Measurements from ENCODE around the gene ADSS2.
A peak's percentile ranks its signal among the peaks of the same experiment; 100 is the strongest.
"Not testable (repeated sequence)": the region's sequence is repeated elsewhere in the genome, so short reads cannot be mapped to it uniquely, and the experiment has no call there.

ADSS2 gene

GRCh38 chr1:244375051-244375450, 76.7 kb downstream of the ADSS2 start:
- in situ Hi-C loops (cut with HindIII; ENCODE audit: low pct_ligation_motif_present, low pct_unique_long_range_greater_than_20kb, low sequenced_read_pairs) = no loop called here
- no peak for DNase-seq

- in situ Hi-C loops (cut with HindIII; ENCODE audit: low pct_ligation_motif_present, low pct_unique_long_range_greater_than_20kb, low sequenced_read_pairs); DNase-seq: not testable (repeated sequence)
Observed at GRCh38 chr1:244374484-244374883, 77.2 kb downstream of the ADSS2 start.

GRCh38 chr1:244371242-244372141, 80.2 kb downstream of the ADSS2 start:
- in situ Hi-C loops (cut with HindIII; ENCODE audit: low pct_ligation_motif_present, low pct_unique_long_range_greater_than_20kb, low sequenced_read_pairs) = no loop called here
- no peak for DNase-seq

DNA sequence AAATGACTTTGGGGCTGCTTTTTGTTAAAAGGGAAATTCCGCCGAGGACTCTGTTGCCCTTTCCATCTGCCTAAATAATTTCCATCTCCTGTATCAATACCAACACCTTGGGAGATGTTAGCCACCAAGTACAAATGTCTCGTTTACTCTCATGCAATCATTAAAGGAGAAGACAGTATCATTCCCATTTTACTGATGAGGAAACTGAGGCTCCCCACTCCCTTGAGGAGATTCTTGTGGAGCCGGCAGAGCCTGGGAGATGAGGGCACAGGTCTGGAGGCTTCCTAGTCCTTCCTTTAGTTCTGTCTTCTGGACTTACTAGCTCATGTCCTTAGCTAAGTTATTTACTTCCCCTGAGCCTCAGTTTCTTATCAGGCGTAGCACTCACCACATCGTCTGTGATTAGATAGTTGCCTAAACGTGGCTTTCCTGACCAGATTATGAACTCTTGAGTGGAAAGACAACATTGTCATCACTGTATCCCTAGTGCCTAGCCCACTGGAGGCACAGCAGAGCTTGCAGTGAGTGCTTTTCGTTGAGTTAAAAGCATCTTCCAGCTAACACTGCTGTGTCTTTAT, 81.6 kb downstream of the ADSS2 start:
- DNase-seq = no peak
- in situ Hi-C loops (cut with HindIII; ENCODE audit: low pct_ligation_motif_present, low pct_unique_long_range_greater_than_20kb, low sequenced_read_pairs) = no loop called here

GRCh38 chr1:244369256-244370057, 82.3 kb downstream of the ADSS2 start:
- in situ Hi-C loops (cut with HindIII; ENCODE audit: low pct_ligation_motif_present, low pct_unique_long_range_greater_than_20kb, low sequenced_read_pairs) = no loop called here
- DNase-seq = no peak

- no peak for DNase-seq
- in situ Hi-C loops (cut with HindIII; ENCODE audit: low pct_ligation_motif_present, low pct_unique_long_range_greater_than_20kb, low sequenced_read_pairs) = no loop called here
Observed at GRCh38 chr1:244368279-244368678, 83.4 kb downstream of the ADSS2 start.

DNA sequence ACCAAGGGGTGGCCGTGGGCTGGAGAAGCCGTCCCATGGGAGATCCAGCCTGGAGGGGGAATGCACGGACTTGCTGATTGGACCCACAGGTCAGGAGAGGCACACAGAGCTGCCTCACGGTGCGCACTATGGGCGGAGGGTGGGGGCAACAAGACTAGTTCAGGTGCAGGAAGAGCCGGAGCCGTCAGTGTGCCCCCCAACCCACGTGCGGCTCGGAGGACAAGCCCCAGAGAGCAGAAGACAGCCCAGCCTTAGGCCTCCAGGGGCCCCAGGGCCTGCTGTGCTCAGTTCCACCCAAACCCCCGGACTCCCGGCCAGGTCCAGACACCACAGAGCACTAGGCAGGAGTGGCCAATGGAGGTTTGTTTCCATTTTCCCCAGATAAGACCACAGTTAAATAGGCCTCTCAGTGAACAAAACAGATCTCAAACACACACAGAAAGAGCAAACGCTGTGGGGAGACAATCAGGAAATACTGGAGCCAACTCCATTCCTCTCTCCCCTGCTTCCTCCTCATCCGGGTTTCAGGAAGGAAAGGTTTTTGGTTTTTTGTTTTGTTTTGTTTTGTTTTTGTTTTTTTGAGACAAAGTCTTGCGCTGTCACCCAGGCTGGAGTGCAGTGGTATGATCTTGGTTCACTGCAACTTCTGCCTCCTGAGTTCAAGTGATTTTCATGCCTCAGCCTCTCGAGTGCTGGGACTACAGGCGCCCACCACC, 84.2 kb downstream of the ADSS2 start:
- no peak for DNase-seq
- in situ Hi-C loops (cut with HindIII; ENCODE audit: low pct_ligation_motif_present, low pct_unique_long_range_greater_than_20kb, low sequenced_read_pairs) = no loop called here

DNA sequence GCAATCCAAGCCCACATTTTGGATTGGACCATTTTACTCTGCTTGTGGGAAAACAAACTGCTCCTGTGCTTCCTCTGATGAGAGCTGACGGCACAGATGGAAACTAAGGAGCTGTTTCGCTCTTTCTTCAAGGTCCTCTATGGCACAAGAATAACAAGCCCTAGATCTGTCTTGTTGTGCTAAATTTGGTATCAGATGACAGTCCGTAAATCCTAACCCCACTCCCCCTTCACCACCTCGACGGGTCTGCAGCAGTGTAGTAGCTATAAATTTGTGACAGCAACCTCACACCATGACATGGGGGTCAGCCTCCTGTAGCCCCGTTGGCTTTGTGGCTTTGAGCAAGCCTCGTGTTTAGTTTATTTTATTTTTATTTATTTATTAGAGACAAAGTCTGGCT, 85.9 kb downstream of the ADSS2 start:
- in situ Hi-C loops (cut with HindIII; ENCODE audit: low pct_ligation_motif_present, low pct_unique_long_range_greater_than_20kb, low sequenced_read_pairs) = no loop called here
- no peak for DNase-seq

- in situ Hi-C loops (cut with HindIII; ENCODE audit: low pct_ligation_motif_present, low pct_unique_long_range_greater_than_20kb, low sequenced_read_pairs); DNase-seq: not testable (repeated sequence)
Observed at GRCh38 chr1:244365262-244365661, 86.4 kb downstream of the ADSS2 start.

GRCh38 chr1:244362476-244362875, 89.2 kb downstream of the ADSS2 start:
- no peak for DNase-seq
- in situ Hi-C loops (cut with HindIII; ENCODE audit: low pct_ligation_motif_present, low pct_unique_long_range_greater_than_20kb, low sequenced_read_pairs) = no loop called here

GRCh38 chr1:244361764-244362473, 89.8 kb downstream of the ADSS2 start:
- in situ Hi-C loops (cut with HindIII; ENCODE audit: low pct_ligation_motif_present, low pct_unique_long_range_greater_than_20kb, low sequenced_read_pairs) = no loop called here

More at GRCh38 chr1:244361764-244362473, 89.8 kb downstream of the ADSS2 start:
- peak; percentile 41 for DNase-seq

All from ACHN (cell line).